SU-DHL-6 (cell line): Measurements from ENCODE around the gene NSD1.

Experiments
- H2AFZ ChIP-seq: fragments of 200-600 bp; sonication (generic); 2 replicates; pipeline ENCODE4 v1.6.1; 2014; ENCODE audit warnings: low read depth, mild to moderate bottlenecking, moderate library complexity, mixed read lengths, antibody characterized with exemption, low read length; ENCODE audit not compliant: severe bottlenecking
- H3F3A ChIP-seq: fragments of 200-600 bp; shearing (Covaris generic); 2 replicates; pipeline ENCODE4 v1.6.0; 2016; ENCODE audit warnings: antibody characterized with exemption, mild to moderate bottlenecking; ENCODE audit not compliant: insufficient read depth
- H3K27ac ChIP-seq: fragments of 200-600 bp; sonication (generic); 2 replicates; pipeline ENCODE4 v1.5.1; 2016; ENCODE audit warnings: low read depth, mild to moderate bottlenecking, low read length, moderate library complexity, mixed read lengths
- H3K27me3 ChIP-seq: fragments of 200-600 bp; sonication (generic), shearing (Covaris generic); 2 replicates; pipeline ENCODE4 v1.6.0; 2014; ENCODE audit warnings: mild to moderate bottlenecking, low read length
- H3K36me3 ChIP-seq: fragments of 200-600 bp; sonication (generic); 2 replicates; pipeline ENCODE4 v1.6.1; 2014; ENCODE audit warnings: mild to moderate bottlenecking, low read length, mixed read lengths
- H3K4me2 ChIP-seq: fragments of 300-600, 200-600 bp; shearing (Covaris generic), sonication (generic); 2 replicates; pipeline ENCODE4 v1.6.0; 2014; ENCODE audit warnings: low read length, low read depth, mild to moderate bottlenecking; ENCODE audit not compliant: poor library complexity, severe bottlenecking
- H3K4me3 ChIP-seq: fragments of 200-600 bp; sonication (generic); 2 replicates; pipeline ENCODE4 v1.5.1; 2014; ENCODE audit warnings: antibody characterized with exemption, low read length, mild to moderate bottlenecking, mixed read lengths; ENCODE audit not compliant: insufficient read depth, poor library complexity, severe bottlenecking
- H3K79me2 ChIP-seq: fragments of 200-600 bp; sonication (generic); 2 replicates; pipeline ENCODE4 v1.6.1; 2014; ENCODE audit warnings: mild to moderate bottlenecking, low read length, moderate library complexity; ENCODE audit not compliant: insufficient read depth
- H3K9ac ChIP-seq: fragments of 200-600 bp; sonication (generic); 2 replicates; pipeline ENCODE4 v1.7.0; 2014; ENCODE audit warnings: mild to moderate bottlenecking, low read length
- H3K9me2 ChIP-seq: fragments of 200-600 bp; sonication (generic); replicated peaks from 2 replicates; pipeline ENCODE4 v1.6.1; 2014; ENCODE audit warnings: low read length; ENCODE audit not compliant: insufficient read depth
- H3K9me3 ChIP-seq: fragments of 200-600 bp; sonication (generic); 2 replicates; pipeline ENCODE4 v1.6.1; 2014; ENCODE audit warnings: low read length, mixed read lengths; ENCODE audit not compliant: insufficient read depth
- H4K20me1 ChIP-seq: fragments of 200-600 bp; sonication (generic); 2 replicates; pipeline ENCODE4 v1.6.1; 2014; ENCODE audit warnings: low read depth, mild to moderate bottlenecking, antibody characterized with exemption, low read length, moderate library complexity, mixed read lengths
- CTCF ChIP-seq: fragments of 200-600 bp; sonication (generic); IDR thresholded peaks from one replicate; pipeline ENCODE4 v1.5.1; 2017; ENCODE audit warnings: antibody characterized with exemption, mild to moderate bottlenecking, low read length, moderate library complexity; ENCODE audit not compliant: insufficient read depth, poor library complexity, severe bottlenecking
- EZH2phosphoT487 ChIP-seq: fragments of 200-600 bp; sonication (generic), shearing (Covaris generic); conservative IDR thresholded peaks from 2 replicates; pipeline ENCODE4 v1.6.1; 2018; ENCODE audit warnings: mild to moderate bottlenecking, antibody characterized with exemption, low read length, moderate library complexity, mixed read lengths

The NSD1 gene

GRCh38 chr5:177242304-177242703 is 108.7 kb downstream of the NSD1 start:
- Histone ChIP-seq H4K20me1 (no peaks in the 10 kb centered on the region), H3K4me3 (no peak overlapping the region), H3K4me2 (no peak overlapping the region), H3F3A (peaks cover 16% of the 10 kb centered on the region; the same call in 1 of the 2 replicates), H3K27me3 (no peaks in the 10 kb centered on the region), H2AFZ (no peak overlapping the region), H3K27ac (no peak overlapping the region), H3K9ac (no peak overlapping the region), H3K36me3 (peaks cover 63% of the 10 kb centered on the region), H3K79me2 (no peaks in the 10 kb centered on the region), H3K9me2 (no peaks in the 10 kb centered on the region), H3K9me3 (no peaks in the 10 kb centered on the region)
- TF ChIP-seq CTCF (no peak), EZH2phosphoT487 (no peak)

GRCh38 chr5:177249761-177250537 is 116.4 kb downstream of the NSD1 start:
- Histone ChIP-seq H2AFZ (no peak overlapping the region), H3K9me2 (no peaks in the 10 kb centered on the region), H3K27me3 (no peaks in the 10 kb centered on the region), H3K36me3 (peaks cover 43% of the 10 kb centered on the region), H4K20me1 (no peaks in the 10 kb centered on the region), H3F3A (peaks cover 11% of the 10 kb centered on the region; the same call in 1 of the 2 replicates), H3K4me3 (no peak overlapping the region), H3K27ac (no peak overlapping the region), H3K79me2 (no peaks in the 10 kb centered on the region), H3K4me2 (no peak overlapping the region), H3K9me3 (no peaks in the 10 kb centered on the region), H3K9ac (no peak overlapping the region)
- TF ChIP-seq CTCF (no peak), EZH2phosphoT487 (no peak)

GRCh38 chr5:177253252-177253651 is 119.7 kb downstream of the NSD1 start:
- Histone ChIP-seq H3K27me3 (no peaks in the 10 kb centered on the region), H3K4me3 (no peak overlapping the region), H4K20me1 (no peaks in the 10 kb centered on the region), H2AFZ (no peak overlapping the region), H3K9me2 (no peaks in the 10 kb centered on the region), H3K9me3 (no peaks in the 10 kb centered on the region), H3K27ac (no peak overlapping the region), H3K79me2 (no peaks in the 10 kb centered on the region), H3F3A (peaks cover 8% of the 10 kb centered on the region; the same call in 1 of the 2 replicates), H3K9ac (no peak overlapping the region), H3K36me3 (peaks cover 36% of the 10 kb centered on the region), H3K4me2 (no peak overlapping the region)
- TF ChIP-seq CTCF = no peak
- no peak for TF ChIP-seq EZH2phosphoT487
